ENCODE data around the gene PLPP3. TPM values are rescaled to one million over a fixed set of nuclear protein-coding genes. Genes with fewer than 3 reads are reported as not detected.
A peak's percentile ranks its signal among the peaks of the same experiment; 100 is the strongest.

Gene PLPP3
- polyA plus RNA-seq, 5 donors: 112 to 129 (median 120) TPM

DNA sequence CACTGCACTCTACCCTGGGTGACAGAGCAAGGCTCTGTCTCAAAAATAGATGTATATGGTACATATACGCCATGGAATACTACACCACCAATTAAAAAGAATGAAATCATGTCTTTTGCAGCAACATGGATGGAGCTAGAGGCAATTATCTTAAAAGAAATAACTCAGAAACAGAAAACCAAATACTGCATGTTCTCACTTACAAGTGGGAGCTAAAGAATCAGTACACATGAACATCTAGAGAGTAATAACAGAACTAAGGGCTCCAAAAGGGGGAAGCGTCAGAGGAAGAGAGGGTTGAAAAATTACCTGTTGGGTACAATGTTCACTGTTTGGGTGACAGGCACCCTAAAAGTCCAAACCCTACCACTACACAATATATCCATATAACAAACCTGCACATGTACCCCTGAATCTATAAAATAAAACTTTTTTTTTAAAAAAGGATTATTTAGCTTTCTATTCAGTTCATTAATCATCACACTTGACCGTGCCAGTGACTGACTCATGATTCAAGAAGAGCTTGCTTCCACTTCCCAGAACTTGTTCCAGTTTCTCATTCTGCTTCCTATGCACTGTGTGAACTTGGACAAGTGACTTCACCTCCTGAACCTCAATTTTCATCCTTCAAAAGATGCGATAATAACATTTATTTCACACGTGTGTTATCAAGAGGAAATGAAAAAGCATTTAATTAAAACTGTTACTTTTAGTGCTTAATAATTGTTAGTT is 109.6 kb downstream of the PLPP3 start:
- no peak for DNase-seq

GRCh38 chr1:56468518-56468917 is 110.8 kb downstream of the PLPP3 start:
- peak; percentile 45 to 49 for DNase-seq

DNA sequence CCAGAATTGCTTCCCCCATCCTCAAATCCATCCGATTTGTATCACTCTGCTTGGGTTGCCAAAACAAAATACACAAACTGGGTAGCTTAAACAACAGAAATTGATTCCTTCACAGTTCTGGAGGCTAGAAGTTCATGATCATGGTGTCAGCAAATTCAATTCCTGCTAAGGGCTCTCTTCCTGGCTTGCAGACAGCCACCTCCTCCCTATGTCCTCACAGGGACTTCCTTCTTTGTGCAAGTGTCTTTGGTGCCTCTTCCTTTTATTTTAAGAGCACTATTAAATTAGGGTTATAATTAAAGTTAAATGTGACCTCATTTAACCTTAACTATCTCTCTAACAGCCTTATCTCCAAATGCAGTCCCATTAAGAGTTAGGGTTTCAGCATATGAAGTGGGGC is 112.8 kb downstream of the PLPP3 start:
- DNase-seq: no peak

DNA sequence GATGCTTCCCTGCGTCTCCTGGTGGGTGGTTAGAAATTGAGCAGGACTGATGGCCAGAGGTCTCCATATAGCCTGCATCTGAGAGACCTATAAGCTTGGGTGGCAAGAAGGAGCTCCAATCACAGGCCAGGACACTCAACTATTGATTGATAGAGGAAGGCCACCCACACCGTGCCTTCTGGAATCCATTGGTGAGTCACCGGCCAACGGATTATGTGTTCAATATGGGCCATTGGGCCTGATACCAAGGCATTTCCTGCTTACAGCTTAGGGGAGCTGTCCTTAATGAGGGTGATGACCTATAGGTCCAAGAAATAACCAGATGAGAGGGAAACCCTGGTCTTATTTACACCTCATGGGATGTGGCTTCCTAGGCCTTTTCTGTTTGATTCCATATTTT is 115.1 kb downstream of the PLPP3 start:
- no peak for DNase-seq

- DNase-seq: no peak
These were observed 116.0 kb downstream of the PLPP3 start for GRCh38 chr1:56463376-56463775.

DNA sequence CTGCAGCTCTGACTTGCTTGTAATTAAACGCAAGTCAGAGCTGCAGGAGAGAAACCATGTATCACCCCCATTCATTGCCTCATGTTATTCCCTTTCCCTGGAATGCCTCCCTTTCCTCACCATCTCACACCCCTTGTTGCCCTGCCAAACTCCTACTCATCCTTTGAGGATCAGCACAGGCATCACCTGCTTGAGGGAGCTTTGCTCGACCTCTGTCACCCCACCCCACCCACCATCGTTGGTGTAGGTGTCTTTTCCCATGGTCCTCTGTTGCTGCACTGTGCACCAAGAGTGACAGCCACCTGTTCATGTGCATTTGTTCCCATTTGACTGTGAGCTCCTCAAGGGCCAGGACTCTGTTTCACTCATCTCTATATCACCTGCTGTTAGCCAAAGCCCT is 117.2 kb downstream of the PLPP3 start:
- DNase-seq: no peak

- no peak for DNase-seq
These were observed 117.9 kb downstream of the PLPP3 start for GRCh38 chr1:56461158-56462127.

- no peak for DNase-seq
These were observed 120.1 kb downstream of the PLPP3 start for GRCh38 chr1:56459260-56459659.

DNA sequence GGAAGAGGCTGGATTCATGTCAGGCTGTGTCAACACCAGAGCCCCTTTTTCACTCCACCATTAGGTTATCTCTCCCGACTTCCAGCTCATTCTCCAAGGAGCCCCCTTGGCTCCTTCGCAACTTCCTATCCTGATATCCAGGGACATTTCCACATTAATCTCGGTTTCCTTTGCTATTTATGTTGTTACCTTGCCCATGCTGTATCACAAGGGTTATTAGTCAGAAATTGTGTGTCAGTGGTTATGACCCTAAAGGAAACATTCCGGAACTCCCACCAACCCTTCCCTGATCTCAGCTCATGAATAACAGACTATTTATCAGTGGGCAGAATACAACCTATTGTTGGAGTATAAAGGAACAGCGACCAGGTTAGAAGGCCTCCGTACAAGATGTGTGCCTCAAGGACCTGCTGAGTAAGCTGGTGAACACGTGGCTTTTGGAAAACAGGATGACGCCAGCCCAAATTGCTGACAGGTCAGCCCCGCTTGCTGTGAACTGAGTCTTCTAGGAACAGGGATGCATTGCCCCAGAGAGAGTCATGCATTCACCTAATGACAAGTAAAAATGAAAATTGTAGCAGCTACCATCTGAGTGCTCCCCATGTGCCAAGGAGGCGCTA is 121.5 kb downstream of the PLPP3 start:
- DNase-seq: no peak

- DNase-seq: no peak
These were observed 122.8 kb downstream of the PLPP3 start for GRCh38 chr1:56456435-56457101.

DNA sequence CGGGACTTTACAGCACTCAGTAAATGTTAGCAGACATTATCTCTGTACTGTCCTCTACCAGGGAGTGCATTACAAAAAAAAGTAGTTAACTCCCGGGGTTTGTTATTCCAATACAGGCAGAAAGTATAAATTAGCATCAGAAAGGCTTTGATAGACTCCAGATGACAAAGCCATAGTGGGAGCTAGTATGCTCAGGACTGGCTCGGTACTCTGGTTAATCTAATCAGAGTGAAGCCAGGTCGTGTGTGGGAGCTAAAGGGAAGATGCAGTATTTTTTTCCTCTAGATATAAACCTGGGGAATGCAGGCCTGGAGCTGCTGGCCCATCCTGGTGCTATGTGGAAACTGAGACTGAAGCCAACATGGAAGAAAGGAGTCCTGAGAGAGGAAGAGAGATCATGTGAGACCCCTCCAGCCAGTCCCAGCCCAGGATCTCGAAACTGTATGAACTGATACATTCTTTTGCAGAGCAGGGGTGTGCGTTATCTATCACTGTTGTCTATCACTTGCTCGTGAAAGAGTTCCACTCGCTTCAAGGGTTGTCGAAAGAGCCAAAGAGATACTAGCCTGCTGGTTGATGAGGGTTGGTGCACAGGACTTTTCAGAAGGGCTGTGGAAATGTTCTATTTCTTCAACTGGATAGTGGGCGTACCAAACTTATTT is 125.8 kb downstream of the PLPP3 start:
- DNase-seq: no peak

DNA sequence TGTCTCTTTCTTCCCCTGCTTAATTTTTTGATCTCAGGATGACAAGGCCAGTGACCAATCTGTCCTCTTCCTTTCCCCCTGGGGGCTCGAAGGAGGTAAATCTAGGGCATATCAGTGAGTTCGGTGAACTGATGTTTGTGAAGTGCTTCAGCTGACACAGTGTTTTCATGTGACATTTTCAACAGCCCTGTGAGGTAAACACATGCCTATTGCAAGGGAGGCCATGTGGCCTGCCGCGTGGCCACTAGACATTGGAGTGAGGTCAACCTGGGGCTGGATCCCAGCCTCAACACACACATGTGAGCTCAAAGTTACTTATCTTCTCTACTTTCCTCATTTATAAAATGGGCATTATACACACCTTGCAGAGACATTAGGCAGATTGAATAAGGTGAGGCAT is 126.3 kb downstream of the PLPP3 start:
- no peak for DNase-seq

DNA sequence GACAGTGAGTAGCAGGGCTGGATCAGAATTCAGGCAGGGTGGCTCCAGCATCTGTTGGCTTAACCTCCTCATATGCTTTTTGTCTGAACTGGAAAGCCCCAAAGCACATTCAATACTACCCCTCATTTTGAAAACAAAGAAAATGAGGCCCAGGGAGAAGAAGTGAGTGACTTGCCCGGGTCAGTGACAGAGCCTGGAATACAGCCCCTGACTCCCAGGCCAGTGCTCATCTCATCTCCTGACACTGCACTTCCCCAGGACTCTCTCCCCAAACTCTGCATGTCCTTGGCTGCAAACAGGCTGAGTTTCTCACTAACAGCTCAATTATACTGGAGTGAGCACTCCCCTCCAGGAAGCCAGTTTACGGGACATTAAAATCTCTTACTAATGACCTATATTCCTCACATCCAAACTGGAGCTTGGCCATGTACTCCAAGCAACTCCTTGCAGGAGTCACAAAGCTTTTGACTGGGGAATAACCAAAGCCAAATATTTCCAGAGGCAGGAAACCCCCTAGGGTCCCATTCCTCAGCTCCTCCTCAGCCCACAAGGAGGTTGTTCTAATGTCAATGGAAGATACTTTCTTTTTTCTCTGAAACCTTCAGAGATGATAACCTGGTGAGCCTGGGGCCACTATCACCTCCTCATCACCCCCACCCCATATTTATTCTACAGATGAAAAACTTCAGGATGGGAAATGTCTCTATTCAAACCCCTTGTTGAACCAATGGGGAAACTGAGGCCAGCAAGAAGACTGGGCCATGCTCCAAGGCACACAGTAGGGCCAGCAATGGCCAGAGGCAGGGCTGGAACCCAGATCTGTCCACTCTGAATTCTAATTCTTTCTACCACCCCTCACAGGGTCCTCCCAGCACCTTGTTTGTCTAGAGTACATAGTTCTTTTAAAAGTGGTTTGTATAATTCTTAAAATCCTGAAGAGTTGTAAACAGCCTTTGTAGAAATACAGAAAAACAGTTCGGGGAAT is 127.0 kb downstream of the PLPP3 start:
- DNase-seq: peak; percentile 73 to 78

GRCh38 chr1:56451491-56451890 is 127.9 kb downstream of the PLPP3 start:
- no peak for DNase-seq

DNA sequence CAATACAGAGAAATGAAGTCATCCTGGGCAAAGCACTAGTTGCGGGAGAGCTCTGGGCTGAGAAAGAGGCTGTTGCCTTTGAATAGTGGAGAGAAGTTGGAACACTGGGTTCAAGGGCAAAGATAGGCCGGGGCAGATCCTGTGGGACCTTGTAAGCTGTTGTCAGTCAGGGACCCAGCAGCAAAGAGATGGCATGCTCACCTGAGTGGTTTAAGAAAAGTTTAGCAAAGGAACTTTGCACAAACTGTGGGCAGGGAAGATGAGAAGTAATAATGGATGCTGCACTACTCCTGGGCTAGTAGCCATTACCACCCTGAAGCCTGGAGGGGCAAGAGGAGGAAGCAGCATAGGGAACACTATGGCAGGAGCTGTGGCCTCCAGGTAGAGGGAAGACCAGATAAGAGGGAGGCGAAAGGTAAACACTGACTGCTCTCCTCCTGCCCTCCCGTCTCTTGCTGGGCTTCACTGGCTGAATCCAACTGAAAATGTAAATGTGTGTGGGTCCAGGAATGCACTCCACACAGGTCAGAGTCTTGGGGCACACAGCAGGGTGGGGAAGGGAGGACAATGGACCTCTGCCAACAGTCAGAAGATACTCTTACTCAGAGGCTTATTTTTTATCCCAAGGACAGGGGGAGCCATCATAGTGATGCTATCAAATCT is 129.2 kb downstream of the PLPP3 start:
- DNase-seq: no peak

DNA sequence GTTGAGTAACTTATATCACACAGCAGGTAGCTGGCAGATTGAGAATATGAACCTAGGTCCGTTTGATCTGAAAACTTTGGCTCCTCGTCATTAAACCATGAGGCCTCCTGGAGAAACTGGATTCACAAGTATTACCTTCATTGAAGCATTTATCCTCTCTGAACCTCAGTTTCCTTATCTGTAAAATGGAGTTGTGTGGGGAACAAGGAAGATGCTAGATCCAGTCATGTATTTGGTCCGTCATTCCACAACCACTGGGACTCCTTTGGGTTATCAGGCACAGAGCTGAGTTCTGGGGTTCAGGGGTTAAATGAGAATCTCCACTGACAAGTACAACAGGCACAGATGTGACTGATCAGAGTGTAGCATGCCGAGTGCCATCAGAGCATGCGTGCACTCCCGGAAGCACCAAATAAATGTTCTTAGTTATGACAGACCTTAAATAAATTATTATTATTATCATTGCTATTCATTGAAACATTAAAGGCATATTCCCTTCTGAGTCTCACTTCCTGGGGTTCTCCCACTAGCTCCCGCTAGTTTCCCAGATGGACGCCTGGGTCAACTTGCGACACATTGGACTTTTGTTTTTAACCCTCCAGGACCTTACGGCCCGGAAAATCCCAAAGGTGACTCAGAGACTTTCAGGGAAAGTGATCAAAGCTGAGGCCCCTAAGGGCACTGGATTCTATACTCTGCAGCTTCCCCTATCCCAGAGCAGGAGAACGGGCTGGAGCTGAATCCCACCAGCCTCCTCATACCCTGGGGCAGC is 130.6 kb downstream of the PLPP3 start:
- DNase-seq: no peak

- no peak for DNase-seq
These were observed 131.5 kb downstream of the PLPP3 start for GRCh38 chr1:56447823-56448222.

DNA sequence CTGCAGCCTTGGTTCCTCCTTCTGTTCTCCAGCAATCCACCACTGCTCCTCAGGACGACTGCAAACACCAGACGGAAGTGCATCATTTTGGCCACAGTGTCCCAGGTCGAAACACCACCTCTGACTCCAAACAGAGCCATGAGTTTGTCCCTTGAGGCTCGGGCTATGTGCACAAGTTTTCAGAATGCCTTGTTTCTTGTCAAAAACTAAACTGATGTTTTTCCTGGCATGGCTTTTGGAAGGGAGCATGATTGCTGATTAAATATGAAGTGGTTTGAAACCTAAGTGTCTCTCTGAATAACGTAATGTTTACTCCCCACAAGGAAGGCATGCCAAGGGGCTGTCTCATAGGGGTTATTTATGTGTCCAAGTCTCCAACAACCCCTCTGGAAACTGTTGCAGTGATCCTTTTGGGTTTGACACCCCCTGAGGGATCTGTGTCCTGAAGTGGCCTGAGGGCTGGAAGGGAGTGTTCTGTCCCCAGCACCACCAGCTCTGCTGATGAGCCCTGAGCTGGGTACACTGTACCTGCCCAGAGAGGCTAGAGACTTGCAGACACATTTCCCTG is 132.7 kb downstream of the PLPP3 start:
- peak in 1 of 2 donors; percentile 36 for DNase-seq
